ENCODE measurements around the gene TH.

TH gene

GRCh38 chr11:2208691-2209369 is 37.2 kb upstream of the TH start:
- peak in 12 of 51 donors; percentile 17 to 57 (median 36) for DNase-seq

- no peak for DNase-seq
These were observed 36.4 kb upstream of the TH start for GRCh38 chr11:2207773-2208621.

GRCh38 chr11:2207212-2207611 is 35.6 kb upstream of the TH start:
- no peak for DNase-seq

- DNase-seq = no peak
These were observed 34.5 kb upstream of the TH start for GRCh38 chr11:2205981-2206690.

- DNase-seq = no peak
These were observed 33.7 kb upstream of the TH start for GRCh38 chr11:2205214-2205720.

- DNase-seq = no peak
These were observed 33.0 kb upstream of the TH start for GRCh38 chr11:2204361-2205213.

- DNase-seq = no peak
These were observed 32.0 kb upstream of the TH start for GRCh38 chr11:2203440-2204259.

GRCh38 chr11:2202900-2203439 is 31.4 kb upstream of the TH start:
- no peak for DNase-seq

GRCh38 chr11:2202071-2202899 is 30.7 kb upstream of the TH start:
- no peak for DNase-seq

GRCh38 chr11:2201542-2201941 is 29.9 kb upstream of the TH start:
- no peak for DNase-seq

- DNase-seq = no peak
These were observed 29.4 kb upstream of the TH start for GRCh38 chr11:2200957-2201519.

- no peak for DNase-seq
These were observed 28.9 kb upstream of the TH start for GRCh38 chr11:2200536-2200935.

- no peak for DNase-seq
These were observed 28.1 kb upstream of the TH start for GRCh38 chr11:2199466-2200341.

- DNase-seq = no peak
These were observed 27.2 kb upstream of the TH start for GRCh38 chr11:2198621-2199365.

- DNase-seq = no peak
These were observed 26.3 kb upstream of the TH start for GRCh38 chr11:2197771-2198520.
